Central memory CD4-positive, alpha-beta T cell (primary cell): Measurements from ENCODE around the gene CNTNAP2.

Source experiments
- DNase-seq: peaks from one replicate; pipeline ENCODE4 v3.0.0; 2022

CNTNAP2 gene

GRCh38 chr7:147519062-147519461 is 1402.5 kb downstream of the CNTNAP2 start:
- DNase-seq: no peak

DNA sequence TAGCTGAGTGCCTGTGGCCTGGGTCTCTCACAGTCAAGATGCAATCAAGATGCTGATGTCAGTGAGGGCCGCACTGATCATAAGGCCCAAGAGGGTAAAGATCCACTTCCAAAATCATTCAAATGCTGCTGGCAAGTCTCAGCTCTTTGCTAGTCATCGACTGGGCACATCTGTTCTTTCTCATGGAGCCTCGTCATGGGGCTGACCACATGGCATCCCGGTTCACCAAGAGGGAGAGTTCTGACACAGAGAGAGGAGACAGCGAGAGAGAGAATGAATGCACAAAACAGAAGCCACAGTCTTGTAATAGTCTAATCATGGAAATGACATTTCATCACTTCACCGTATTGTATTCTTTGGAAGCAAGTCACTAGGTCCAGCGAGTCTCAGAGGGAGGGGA is 1406.5 kb downstream of the CNTNAP2 start:
- no peak for DNase-seq

DNA sequence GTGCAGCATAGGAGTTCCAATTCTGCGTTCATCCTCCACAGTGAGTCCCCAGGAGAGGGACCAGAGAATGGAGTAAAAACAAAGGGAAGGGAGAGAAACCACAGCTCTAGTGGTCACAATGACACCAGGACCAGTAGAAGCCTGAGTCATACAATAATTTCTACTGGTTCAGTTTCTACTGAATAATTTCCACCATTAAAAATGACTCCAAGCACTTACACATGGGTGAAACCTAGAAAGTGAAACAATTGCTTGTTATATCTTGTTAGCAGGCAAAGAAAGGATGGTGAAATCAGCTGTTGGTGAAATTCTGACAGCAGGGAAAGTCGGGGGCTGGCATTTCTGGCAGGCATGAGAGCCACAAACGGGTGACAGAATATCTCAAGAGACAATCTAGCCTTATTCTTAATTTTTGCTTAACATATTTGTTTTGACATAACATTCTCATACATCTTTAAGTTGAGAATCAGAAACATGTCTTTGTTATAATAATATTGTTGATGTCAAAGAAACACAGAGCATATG is 1408.2 kb downstream of the CNTNAP2 start:
- no peak for DNase-seq

DNA sequence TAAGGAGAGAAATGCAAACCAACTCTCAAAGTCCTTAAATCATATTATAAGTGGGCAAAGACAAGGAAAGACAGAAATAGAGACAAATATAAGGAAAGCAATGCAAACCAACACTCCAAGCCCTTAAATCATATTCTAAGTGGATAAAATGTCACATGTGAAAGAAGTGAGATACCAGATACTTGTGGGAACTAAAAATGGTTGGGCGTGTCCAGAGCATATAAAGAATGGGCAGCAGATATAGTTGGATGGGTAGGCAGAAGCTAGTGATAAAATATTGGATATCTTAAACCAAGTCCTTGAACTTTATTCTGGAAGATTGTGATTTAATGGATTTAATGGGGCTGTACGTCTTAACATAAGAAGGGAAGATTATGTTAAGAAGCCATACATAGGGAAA is 1408.7 kb downstream of the CNTNAP2 start:
- DNase-seq: no peak

GRCh38 chr7:147535701-147536111 is 1419.1 kb downstream of the CNTNAP2 start:
- no peak for DNase-seq

- no peak for DNase-seq
These were observed 1423.1 kb downstream of the CNTNAP2 start for GRCh38 chr7:147539685-147540084.

DNA sequence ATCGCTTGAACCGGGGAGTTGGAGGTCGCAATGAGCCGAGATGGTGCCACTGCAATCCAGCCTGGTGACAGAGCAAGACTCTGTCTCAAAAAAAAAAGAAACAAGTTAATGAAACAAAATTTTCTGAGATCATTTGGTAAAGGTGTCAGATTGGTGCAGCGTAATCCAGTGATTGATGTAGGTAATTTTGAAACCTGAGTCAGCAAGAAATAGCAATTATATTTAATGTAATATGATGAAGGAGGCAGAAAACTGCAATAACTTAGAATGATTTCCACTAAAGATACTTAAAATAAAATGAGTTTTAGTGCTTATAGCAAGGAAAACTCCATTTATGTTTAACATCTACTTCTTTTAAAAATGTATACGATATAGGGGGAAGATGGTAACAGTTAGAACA is 1424.1 kb downstream of the CNTNAP2 start:
- no peak for DNase-seq

DNA sequence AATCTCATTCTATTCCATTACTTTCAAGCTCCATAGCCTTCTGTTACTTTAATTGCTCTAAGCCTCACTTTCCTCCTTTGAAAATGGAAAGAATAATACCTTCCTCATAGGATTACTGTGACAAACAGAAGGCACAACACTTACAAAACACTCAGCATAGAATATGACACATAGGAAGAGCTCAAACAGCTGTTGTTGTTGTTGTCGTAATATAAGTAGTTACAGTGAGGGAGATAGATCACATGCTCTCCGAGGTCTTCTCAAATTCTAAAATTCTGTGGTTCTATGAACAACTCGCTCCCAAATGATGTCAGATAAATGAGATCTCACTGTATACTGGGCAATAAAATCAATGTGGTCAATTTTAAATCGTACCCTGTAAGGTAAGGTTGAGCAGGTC is 1424.7 kb downstream of the CNTNAP2 start:
- no peak for DNase-seq

DNA sequence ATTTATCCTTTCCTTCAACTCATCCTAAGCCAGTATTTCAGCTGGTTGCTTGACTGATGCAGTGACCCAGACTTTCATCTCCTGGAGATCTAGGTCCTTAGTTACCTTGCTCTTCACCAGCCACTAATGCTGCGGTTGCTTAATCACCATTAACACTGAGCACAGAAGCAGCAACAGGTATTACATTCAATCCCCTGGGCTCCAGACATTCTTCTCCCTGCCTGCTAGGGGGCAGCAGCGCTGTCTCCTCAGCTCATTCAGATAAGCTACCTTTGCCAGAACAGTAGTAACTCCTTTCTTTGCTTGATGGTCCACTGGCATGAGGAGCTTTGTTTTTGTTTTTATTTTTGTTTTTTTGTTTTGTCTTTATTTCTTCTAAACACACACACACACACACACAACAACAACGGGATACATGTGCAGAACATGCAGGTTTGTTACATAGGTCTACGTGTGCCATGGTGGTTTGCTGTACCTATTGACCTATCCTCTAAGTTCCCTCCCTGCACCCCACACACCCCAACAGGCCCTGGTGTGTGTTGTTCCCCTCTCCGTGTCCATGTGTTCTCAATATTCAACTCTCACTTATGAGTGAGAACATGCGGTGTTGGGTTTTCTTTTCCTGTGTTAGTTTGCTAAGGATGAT is 1430.8 kb downstream of the CNTNAP2 start:
- no peak for DNase-seq

GRCh38 chr7:147556317-147556716 is 1439.7 kb downstream of the CNTNAP2 start:
- no peak for DNase-seq

DNA sequence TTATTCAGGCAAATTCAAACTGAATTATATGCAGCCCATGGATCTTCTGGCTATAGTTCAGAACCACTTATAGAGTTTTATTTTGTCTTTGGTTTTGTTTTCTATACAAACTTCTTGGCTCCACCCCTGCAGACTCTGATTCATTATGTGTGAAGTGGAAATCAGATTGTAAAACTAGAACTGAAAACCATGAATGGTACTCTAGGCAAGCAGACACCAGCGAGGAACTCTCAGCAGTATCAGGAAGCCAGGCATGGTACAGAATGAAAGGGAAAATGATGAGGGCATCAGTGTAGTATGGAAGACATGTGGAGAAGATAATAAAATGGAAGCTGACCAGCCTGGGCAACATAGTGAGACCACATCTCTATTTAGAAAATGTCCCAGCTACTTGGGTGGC is 1447.1 kb downstream of the CNTNAP2 start:
- DNase-seq: no peak

DNA sequence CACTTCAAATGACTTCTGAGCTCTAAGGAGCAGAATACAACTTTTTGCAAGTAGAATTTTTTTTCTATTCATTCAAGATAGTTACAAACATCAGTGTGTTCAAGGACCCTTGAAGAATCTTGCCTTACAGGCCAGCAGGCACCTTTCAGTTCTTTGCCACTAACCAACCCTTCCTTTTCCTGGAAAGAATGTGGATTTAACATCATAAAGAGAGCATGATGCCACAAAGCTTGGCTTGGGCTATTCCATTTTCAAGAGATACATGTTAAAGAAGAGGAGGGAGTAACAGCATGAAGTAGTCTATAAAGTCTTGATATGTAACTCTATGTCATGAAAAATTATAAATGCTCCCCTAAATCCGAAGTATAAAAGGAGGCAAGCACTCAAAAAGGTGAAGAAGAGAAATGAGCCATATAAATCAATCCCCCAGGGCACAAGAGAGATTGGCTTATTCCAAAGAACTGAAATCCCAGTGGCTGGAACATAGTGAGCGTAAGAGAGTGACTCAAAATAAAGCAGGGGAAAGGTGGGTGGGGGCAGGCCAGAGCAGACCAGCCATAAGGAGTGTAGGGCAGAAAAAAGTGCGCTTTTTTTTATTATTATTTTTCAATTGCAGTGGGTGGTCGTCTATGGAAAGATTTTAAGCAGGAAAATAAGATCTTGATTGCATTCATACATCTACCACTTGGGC is 1448.3 kb downstream of the CNTNAP2 start:
- DNase-seq: no peak

- no peak for DNase-seq
These were observed 1450.4 kb downstream of the CNTNAP2 start for GRCh38 chr7:147567043-147567442.

GRCh38 chr7:147569116-147569913 is 1452.7 kb downstream of the CNTNAP2 start:
- no peak for DNase-seq

- no peak for DNase-seq
These were observed 1453.8 kb downstream of the CNTNAP2 start for GRCh38 chr7:147570390-147570789.

- DNase-seq: no peak
These were observed 1455.0 kb downstream of the CNTNAP2 start for GRCh38 chr7:147571436-147572185.

GRCh38 chr7:147578196-147578595 is 1461.6 kb downstream of the CNTNAP2 start:
- no peak for DNase-seq

DNA sequence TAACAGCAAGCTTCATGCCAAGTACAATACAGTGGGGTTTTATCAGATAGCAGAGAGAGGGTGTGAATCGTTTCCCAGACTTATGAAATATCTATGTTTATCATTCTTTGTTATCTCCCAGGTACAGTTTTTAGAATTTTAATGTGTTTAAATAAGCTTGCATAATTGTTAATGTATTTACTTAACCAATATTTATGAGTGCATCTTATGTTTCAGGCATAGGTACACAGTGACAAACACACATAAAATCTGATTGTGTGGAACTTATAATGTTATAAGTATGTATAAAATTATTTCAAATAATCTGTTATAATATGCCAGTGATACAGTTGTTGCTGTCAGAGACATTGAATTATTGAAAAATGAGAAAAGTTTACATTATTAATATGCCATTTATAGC is 1462.5 kb downstream of the CNTNAP2 start:
- DNase-seq: no peak

DNA sequence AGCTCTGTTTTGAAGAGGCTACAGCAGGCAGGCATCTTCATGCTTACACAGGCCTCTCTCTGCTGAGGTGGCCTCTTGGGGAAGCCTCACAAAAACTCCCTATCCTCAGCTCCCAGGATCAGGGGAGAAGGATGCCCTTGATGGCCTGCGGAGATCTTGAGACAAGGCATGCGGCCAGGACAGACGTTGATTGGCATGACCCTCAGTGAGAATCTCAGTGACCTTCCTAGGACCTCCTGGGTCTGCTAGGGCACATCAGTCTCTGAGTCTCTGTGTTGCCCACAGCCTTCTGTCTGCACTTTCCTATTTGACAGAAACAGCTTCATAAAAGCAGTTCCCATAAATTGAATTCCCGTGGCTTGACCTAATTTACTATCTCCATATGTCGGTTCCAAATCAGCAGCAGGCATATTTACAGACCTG is 1468.2 kb downstream of the CNTNAP2 start:
- no peak for DNase-seq

- DNase-seq: no peak
These were observed 1469.5 kb downstream of the CNTNAP2 start for GRCh38 chr7:147586110-147586509.

GRCh38 chr7:147586526-147586925 is 1469.9 kb downstream of the CNTNAP2 start:
- no peak for DNase-seq

GRCh38 chr7:147593271-147594057 is 1476.9 kb downstream of the CNTNAP2 start:
- no peak for DNase-seq
